A673 (cell line): Measurements from ENCODE around the gene SLC25A43.
"Not testable (repeated sequence)": the region's sequence is repeated elsewhere in the genome, so short reads cannot be mapped to it uniquely, and the experiment has no call there.

Experiments used
- EZH2 ChIP-seq: fragments of 200-600 bp; sonication (generic); IDR thresholded peaks from 2 replicates; pipeline ENCODE4 v1.6.1; 2017; ENCODE audit warnings: borderline replicate concordance, low read depth, mild to moderate bottlenecking, mixed read lengths, antibody characterized with exemption, low read length; ENCODE audit not compliant: poor library complexity, severe bottlenecking
- TF ChIP-seq, protein P1 (sequence below): fragments of 300-800, 200-600 bp; sonication (generic); conservative IDR thresholded peaks from 2 replicates; pipeline ENCODE4 v1.5.1; 2017; ENCODE audit warnings: low read depth, mild to moderate bottlenecking, antibody characterized with exemption, low read length, moderate library complexity, mixed read lengths

DNA sequence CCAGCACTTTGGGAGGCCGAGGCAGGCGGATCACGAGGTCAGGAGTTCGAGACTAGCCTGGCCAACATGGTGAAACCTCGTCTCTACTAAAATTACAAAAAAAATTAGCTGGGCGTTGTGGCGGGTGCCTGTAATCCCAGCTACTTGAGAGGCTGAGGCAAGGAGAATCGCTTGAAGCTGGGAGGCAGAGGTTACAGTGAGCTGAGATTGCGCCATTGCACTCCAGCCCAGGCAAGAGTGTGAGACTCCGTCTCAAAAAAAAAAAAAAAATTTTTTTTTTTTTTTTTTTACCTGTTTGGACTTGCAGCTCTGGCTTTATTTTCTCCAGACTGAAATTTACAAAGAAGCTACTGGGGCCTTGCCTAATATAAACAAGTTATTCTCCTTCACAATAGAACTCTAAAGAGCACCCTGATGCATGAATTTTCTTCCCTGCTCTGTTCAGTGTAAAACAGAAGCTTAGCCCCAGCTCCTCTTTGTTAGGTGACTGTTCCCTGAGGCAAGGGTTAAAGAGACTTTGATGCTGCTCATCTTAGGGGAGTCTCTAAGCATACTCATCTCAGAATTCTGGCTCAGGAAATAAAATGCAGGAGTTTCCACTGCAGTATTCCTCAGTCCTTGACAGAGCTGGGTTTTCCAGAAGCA lies 94.8 kb downstream of the SLC25A43 start:
- TF ChIP-seq, protein P1, sequence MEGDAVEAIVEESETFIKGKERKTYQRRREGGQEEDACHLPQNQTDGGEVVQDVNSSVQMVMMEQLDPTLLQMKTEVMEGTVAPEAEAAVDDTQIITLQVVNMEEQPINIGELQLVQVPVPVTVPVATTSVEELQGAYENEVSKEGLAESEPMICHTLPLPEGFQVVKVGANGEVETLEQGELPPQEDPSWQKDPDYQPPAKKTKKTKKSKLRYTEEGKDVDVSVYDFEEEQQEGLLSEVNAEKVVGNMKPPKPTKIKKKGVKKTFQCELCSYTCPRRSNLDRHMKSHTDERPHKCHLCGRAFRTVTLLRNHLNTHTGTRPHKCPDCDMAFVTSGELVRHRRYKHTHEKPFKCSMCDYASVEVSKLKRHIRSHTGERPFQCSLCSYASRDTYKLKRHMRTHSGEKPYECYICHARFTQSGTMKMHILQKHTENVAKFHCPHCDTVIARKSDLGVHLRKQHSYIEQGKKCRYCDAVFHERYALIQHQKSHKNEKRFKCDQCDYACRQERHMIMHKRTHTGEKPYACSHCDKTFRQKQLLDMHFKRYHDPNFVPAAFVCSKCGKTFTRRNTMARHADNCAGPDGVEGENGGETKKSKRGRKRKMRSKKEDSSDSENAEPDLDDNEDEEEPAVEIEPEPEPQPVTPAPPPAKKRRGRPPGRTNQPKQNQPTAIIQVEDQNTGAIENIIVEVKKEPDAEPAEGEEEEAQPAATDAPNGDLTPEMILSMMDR = not testable (repeated sequence)
- TF ChIP-seq EZH2 = not testable (repeated sequence)
